Activated T-cell treated with anti-CD3 and anti-CD28 coated beads, Interleukin-2, amount 50 U/mL, for 48 hours (primary cell): Measurements from ENCODE around the gene GPR17.

Experiments
- DNase-seq, 2 experiments: peaks; one replicate each; pipeline ENCODE4 v3.0.0-alpha.2; 2020

GPR17 gene

DNA sequence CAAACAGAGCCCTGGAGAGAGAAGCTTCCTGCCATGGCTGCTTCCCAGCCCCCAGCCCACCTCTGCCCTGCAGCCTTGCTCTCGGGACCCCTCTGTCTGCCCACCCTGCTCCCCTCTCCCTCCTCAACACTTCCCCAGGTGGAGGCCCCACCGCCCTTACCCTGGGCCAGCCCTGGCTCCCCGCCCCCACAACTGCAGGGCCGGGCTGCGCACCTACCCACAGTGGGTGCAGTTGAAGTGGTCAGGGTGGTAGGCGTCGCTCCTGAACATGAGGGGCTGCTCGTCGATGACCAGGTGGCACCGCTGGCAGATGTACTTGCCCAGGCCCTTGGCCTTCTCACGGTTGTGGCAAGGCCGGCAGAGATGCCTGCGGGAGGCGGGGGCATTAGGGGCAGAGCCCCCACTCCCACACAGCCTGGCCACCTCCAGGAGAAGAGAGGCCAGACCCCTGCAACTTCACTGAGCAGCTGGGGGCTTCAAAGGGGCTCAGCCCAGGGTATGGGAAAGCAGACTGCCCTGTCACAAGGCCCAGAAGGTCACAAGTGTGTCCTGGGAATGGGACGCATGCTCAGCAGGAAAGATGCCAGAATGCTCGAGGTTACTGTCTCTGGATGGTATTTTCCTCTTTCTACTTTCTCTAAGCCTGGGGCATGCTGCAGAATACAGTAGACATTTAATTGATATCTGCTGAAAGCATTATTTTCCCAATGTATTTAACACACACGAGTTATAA, 3.1 kb upstream of the GPR17 start:
- DNase-seq = no peak

GRCh38 chr2:127643439-127644065, 2.4 kb upstream of the GPR17 start:
- no peak for DNase-seq

- peak in 1 of 2 experiments; percentile 37 for DNase-seq
These were observed 1.6 kb upstream of the GPR17 start for GRCh38 chr2:127644066-127645025.

DNA sequence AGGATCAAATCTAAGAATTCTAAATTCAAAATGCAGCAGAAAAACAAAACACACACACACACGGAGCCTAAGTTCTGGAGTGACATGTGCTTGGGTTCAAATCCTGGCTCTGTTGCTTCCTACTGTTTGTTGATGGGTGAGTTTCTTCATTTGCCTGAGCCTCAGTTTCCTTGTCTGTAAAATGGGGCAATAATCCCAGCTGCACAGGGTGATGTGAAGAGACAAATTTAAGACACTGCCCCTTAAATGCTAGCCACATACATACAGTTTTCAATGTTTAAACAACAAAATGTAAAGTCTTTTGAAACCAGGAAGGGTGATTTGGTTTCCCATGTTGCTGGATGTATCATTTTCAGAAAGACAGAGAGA, 943 bp upstream of the GPR17 start:
- DNase-seq = no peak

- no peak for DNase-seq
These were observed 711 bp downstream of the GPR17 start for GRCh38 chr2:127646487-127647241.

- no peak for DNase-seq
These were observed 1.6 kb downstream of the GPR17 start for GRCh38 chr2:127647242-127648190.

- no peak for DNase-seq
These were observed 2.4 kb downstream of the GPR17 start for GRCh38 chr2:127648321-127648720.

DNA sequence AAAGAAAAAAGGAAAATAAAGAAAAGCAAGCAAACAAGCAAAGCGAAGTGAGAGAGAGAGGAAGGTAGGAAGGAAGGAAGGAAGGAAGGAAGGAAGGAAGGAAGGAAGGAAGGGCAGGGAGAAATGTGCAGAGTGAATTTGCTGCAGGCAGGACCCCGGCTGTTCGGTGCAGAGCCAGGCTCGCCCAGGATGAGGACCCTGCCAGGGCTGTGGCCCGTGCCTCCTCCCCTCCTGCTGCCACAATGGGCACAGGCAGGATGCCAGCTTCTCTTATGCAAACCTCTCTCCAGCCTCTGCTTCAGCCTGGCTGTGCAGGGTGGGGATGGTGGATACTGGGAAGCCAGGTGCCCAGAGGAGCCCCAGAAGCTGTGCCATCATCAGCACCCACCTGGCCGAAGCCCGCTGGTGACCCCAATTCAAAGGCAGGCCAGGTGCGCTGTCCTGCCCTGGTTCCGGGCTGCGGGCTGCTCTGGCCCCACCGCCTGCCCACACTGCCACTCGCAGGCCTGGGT, 3.2 kb downstream of the GPR17 start:
- no peak for DNase-seq

DNA sequence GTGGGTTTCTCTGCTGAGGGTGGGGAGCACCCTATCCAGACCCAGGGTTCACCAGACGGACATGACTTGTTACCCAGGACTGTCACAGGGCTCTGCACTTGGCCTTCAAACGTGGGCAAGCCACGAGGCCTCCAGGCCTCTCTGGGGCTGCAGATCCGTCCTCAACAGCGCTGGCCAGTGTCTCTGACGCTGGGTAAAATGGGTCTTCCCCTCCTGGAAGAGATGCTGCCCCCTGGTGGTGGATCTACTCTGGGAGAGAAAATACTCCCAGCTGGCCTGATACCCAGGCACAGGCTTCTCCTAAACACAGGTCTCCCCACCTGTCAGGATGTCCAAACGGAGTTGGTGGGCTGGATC, 3.7 kb downstream of the GPR17 start:
- peak; percentile 89 to 92 for DNase-seq

DNA sequence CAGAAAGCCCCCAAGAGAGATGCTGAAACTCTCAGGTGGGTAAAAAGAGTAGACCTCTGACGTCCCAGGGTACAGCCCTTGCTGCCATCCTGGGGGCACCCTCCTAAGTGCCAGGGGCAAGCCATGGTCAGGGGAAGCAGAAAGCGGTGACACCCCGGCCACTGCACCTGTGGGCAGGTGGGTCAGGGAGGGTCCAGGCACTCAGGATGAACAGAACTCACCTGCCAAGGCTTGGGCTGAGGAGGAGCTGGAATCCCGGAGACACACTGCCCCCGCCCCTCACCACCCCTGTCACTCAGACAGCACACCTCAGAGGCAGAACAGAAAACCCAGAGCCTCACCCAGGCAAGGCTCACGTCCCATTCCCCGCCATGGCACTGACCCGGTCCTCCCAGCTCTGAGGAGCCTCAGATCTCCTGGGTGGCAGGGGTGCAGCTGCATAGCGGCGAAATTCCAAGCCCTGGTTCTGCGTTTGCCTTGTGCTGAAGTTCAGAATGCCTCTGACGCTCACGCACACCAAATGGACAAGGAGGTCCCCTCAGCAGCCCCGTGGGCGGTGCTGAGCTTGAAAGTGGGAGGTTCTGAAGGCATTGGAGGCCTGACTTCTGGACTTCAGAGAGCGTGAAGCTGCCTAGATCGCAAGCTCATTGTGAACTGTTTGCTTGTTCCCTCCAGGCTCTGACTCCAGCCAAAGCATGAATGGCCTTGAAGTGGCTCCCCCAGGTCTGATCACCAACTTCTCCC, 4.3 kb downstream of the GPR17 start:
- no peak for DNase-seq

GRCh38 chr2:127650785-127651380, 4.9 kb downstream of the GPR17 start:
- DNase-seq = no peak

GRCh38 chr2:127651381-127651809, 5.4 kb downstream of the GPR17 start:
- DNase-seq = no peak

DNA sequence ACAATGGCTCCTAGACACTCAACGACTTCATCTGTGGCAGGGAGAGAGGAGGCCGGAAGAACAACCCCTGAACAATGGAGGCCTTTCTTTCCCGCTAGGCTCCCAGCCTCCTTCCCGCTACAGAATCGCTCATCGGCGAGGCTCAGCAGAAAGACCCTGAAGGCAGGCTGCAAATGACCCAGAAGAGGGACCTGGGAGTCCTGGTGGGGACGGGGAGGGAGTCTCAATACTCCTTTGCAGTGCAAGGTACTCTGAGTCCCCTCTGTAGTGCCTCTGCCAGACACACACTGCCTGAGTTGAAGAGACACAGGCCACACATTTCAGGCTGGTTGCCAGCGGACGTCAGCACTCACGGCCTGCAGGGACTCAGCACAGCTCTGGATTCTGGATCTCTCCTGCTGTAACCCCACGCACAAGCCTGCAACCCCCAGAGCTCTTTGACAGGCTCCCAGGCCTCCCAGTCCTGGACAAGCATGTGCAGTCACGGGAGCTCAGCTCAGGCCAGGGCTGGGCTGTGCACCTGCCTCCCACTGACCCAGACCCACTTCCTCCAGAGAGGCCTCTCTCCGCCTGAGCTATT, 6.1 kb downstream of the GPR17 start:
- DNase-seq = no peak

GRCh38 chr2:127652786-127653357, 6.9 kb downstream of the GPR17 start:
- no peak for DNase-seq

- DNase-seq = no peak
These were observed 7.6 kb downstream of the GPR17 start for GRCh38 chr2:127653421-127654083.

- no peak for DNase-seq
These were observed 8.3 kb downstream of the GPR17 start for GRCh38 chr2:127654084-127654837.

DNA sequence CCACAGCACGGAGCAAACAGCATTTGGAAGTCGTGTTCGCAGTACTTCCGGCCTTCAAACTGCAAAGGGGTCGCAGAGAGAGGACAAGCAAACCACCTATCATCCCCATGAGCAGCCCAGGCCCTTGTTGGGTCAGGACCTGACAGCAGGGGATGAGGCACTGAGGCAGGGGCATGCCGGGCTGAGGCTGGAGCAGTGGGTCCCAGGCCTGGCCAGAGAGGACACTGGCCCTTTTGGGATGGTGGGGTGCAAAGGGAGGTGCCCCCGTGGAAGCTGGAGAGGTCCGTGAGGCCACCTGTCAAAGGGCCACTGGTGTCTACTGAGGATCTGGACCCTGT, 8.9 kb downstream of the GPR17 start:
- DNase-seq = no peak
